Colonic mucosa (tissue), 4 donors: ENCODE data around the gene PRSS33. TPM values are rescaled to one million over a fixed set of nuclear protein-coding genes. Genes with fewer than 3 reads are reported as not detected.

ENCODE experiments used
- DNase-seq: peaks from one replicate; pipeline ENCODE4 v3.0.0-alpha.2; 2020
- H3K27ac ChIP-seq: fragments of 200-600 bp; one replicate; pipeline ENCODE4 v1.8.0; 2021
- H3K27me3 ChIP-seq: fragments of 200-600 bp; one replicate; pipeline ENCODE4 v1.8.0; 2021
- H3K36me3 ChIP-seq: fragments of 200-600 bp; one replicate; pipeline ENCODE4 v1.8.0; 2021
- H3K4me1 ChIP-seq: fragments of 200-600 bp; one replicate; pipeline ENCODE4 v1.8.0; 2021; ENCODE audit warnings: mild to moderate bottlenecking
- H3K4me3 ChIP-seq: fragments of 200-600 bp; one replicate; pipeline ENCODE4 v1.8.0; 2021
- H3K9ac ChIP-seq, 2 donors: one replicate each; pipeline ENCODE4 v1.7.0; 2013; ENCODE audit warnings: control low read depth in 2 of 2, low read depth in 2 of 2, low read length in 2 of 2
- H3K9me3 ChIP-seq: fragments of 200-600 bp; one replicate; pipeline ENCODE4 v1.8.0; 2021
- intact Hi-C: fragments of 100-400 bp; cut with DNase I; formaldehyde crosslinking; loops from one replicate; pipeline ENCODE4 v1.14.1; 2022
- total RNA-seq, 2 donors: library from RNA; stranded (reverse); fragmentation: NEBNext Ultra II Directional in 1 of 2; extraction: Animal tissue kit (Norgen Biotek cat#: 25700) in 1 of 2; gene quantifications; one replicate each; pipeline ENCODE4 v1.2.1, GENCODE V29; 2021
- TF ChIP-seq, protein P1 (sequence below): fragments of 200-600 bp; IDR thresholded peaks from one replicate; pipeline ENCODE4 v1.8.0; 2022; ENCODE audit warnings: antibody characterized with exemption, mild to moderate bottlenecking
- donor health status: healthy.
- donor health status: DM: no; HTN: no; CAD: no.
- donor health status: DM: no; HTN: no; CAD: no.

PRSS33 gene
- total RNA-seq, 2 donors from 2014 or later: not detected

DNA sequence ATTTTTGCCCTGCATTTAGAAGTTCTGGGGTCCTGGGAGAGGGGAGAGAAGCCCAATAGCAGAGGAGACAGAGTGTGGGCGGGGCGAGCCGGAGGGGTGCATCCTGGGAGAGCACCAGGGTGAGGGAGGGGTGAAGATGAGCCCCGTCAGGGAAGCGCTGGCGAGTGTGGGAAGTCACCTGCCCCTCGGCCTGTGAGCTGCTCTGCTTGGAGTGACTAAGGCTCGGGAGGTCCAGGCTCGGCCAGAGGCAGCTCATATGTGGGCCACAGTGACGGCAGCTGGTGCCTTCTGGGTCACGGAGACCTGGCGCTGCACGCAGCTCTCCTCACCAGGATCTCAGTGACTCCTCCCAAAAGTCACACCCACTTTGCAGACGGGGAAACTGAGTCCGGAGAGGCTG lies 43.8 kb upstream of the PRSS33 start:
- no peaks in the 10 kb centered on the region for H3K27me3 ChIP-seq
- H3K4me3 ChIP-seq: no peak overlapping the region
- no peak overlapping the region for H3K27ac ChIP-seq
- no peaks in the 10 kb centered on the region for H3K36me3 ChIP-seq
- TF ChIP-seq, protein P1, sequence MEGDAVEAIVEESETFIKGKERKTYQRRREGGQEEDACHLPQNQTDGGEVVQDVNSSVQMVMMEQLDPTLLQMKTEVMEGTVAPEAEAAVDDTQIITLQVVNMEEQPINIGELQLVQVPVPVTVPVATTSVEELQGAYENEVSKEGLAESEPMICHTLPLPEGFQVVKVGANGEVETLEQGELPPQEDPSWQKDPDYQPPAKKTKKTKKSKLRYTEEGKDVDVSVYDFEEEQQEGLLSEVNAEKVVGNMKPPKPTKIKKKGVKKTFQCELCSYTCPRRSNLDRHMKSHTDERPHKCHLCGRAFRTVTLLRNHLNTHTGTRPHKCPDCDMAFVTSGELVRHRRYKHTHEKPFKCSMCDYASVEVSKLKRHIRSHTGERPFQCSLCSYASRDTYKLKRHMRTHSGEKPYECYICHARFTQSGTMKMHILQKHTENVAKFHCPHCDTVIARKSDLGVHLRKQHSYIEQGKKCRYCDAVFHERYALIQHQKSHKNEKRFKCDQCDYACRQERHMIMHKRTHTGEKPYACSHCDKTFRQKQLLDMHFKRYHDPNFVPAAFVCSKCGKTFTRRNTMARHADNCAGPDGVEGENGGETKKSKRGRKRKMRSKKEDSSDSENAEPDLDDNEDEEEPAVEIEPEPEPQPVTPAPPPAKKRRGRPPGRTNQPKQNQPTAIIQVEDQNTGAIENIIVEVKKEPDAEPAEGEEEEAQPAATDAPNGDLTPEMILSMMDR: no peak
- H3K9me3 ChIP-seq: no peaks in the 10 kb centered on the region
- no peak overlapping the region for H3K9ac ChIP-seq
- no peaks in the 10 kb centered on the region for H3K4me1 ChIP-seq
- no peak for DNase-seq
- intact Hi-C loops: no loop called here

- intact Hi-C loops: no loop called here
- no peak for DNase-seq
- TF ChIP-seq, protein P1: no peak
- H3K27ac ChIP-seq: peak overlapping the region; percentile 87
- no peaks in the 10 kb centered on the region for H3K4me1 ChIP-seq
- H3K9ac ChIP-seq: peak overlapping the region in 1 of 2 donors; percentile 7
- no peaks in the 10 kb centered on the region for H3K36me3 ChIP-seq
- H3K27me3 ChIP-seq: no peaks in the 10 kb centered on the region
- no peaks in the 10 kb centered on the region for H3K9me3 ChIP-seq
- H3K4me3 ChIP-seq: peak overlapping the region; percentile 4
These were observed 43.0 kb upstream of the PRSS33 start for GRCh38 chr16:2830355-2830695.

- peak within 1 kb of the TSS in 1 of 2 donors; percentile 54 for H3K9ac ChIP-seq
- peak within 1 kb of the TSS; percentile 4 for H3K4me3 ChIP-seq
- no peaks in the 10 kb centered on the region for H3K9me3 ChIP-seq
- H3K27ac ChIP-seq: peak within 1 kb of the TSS; percentile 87
- intact Hi-C loops: loop anchor here (2.0 kb wide), 1 partner anchor 21 kb away; no protein-coding TSS in a partner anchor
- H3K4me1 ChIP-seq: no peaks in the 10 kb centered on the region
- TF ChIP-seq, protein P1: no peak
- H3K36me3 ChIP-seq: no peaks in the 10 kb centered on the region
- no peaks in the 10 kb centered on the region for H3K27me3 ChIP-seq
- peak; percentile 71 for DNase-seq
These were observed 42.4 kb upstream of the PRSS33 start, which contains the start of gene ZG16B for GRCh38 chr16:2829501-2830354. Gene ZG16B (plus strand): TSS chr16:2830303. CDS start chr16:2830442, 139 bp downstream.

DNA sequence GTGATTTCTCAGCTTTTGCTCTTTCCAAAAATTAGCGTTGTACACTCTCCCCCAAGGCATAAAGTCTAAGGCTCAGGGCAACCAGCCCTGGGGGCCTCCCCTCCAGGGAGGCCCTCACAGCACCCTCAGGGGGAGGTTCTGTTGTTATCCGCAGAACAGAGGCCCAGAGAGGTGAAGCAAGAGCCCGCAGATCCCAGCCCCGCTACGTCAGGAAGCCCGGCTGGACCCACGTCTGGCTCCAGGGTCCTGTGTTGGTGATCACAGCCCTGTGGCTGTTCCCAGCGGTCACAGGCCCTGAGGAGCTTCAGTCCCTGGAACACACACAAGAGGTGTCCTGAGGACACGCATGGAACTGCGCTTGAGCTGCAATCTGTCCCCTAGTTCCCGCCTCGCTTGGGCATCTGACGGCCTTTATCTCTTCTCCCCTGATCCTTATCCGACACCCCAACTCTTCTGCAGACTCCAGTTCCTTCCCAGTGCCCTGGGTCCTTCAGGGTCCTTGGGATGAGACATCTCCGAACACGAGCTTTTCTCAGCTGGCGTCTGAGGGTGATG lies 41.6 kb upstream of the PRSS33 start:
- TF ChIP-seq, protein P1: no peak
- no peak overlapping the region for H3K4me3 ChIP-seq
- peak overlapping the region; percentile 87 for H3K27ac ChIP-seq
- intact Hi-C loops: loop anchor here (2.0 kb wide), 1 partner anchor 20 kb away; no protein-coding TSS in a partner anchor
- peak overlapping the region in 1 of 2 donors; percentile 54 for H3K9ac ChIP-seq
- H3K9me3 ChIP-seq: no peaks in the 10 kb centered on the region
- DNase-seq: no peak
- H3K27me3 ChIP-seq: no peaks in the 10 kb centered on the region
- H3K36me3 ChIP-seq: no peaks in the 10 kb centered on the region
- H3K4me1 ChIP-seq: no peaks in the 10 kb centered on the region

DNA sequence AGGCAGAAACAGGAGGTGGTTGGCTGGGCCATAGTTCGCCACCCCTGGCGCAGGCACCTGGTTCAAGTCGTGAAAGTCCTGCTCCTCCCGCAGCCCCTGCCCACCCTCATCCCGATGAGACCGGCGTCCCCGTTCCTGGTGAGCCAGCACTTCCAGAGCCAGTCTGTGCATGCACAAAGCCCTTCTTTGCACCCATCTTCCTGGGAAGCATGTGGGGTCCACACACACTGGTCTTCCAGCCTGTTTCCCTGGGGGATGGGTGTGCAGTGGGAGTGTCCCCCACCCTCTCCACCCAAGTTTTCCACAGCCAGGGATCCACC lies 41.1 kb upstream of the PRSS33 start:
- no peak overlapping the region for H3K9ac ChIP-seq
- H3K36me3 ChIP-seq: no peaks in the 10 kb centered on the region
- H3K27ac ChIP-seq: no peak overlapping the region
- no peaks in the 10 kb centered on the region for H3K27me3 ChIP-seq
- H3K4me3 ChIP-seq: no peak overlapping the region
- DNase-seq: no peak
- no peaks in the 10 kb centered on the region for H3K9me3 ChIP-seq
- TF ChIP-seq, protein P1: no peak
- H3K4me1 ChIP-seq: no peaks in the 10 kb centered on the region
- intact Hi-C loops: loop anchor here (2.0 kb wide), 1 partner anchor 20 kb away; no protein-coding TSS in a partner anchor
